GM12864 (cell line): ENCODE data around the gene PRKG1.

Source experiments
- DNase-seq: peaks from one replicate; pipeline ENCODE4 v3.0.0-alpha.2; 2011; ENCODE audit warnings: low read depth
- H3K4me3 ChIP-seq: 2 replicates; pipeline ENCODE4 v1.5.1; 2011; ENCODE audit warnings: mild to moderate bottlenecking, low read depth, low read length, control low read depth
- CTCF ChIP-seq: IDR thresholded peaks from 2 replicates; pipeline ENCODE4 v1.5.1; 2011; ENCODE audit warnings: low read depth, mild to moderate bottlenecking, moderate library complexity, low read length, control low read depth, inconsistent platforms; ENCODE audit errors: missing control alignments

Gene PRKG1

GRCh38 chr10:51485668-51486067 lies 411.4 kb downstream of the PRKG1 start:
- H3K4me3 ChIP-seq, result no peak overlapping the region
- no peak for TF ChIP-seq CTCF
- no peak for DNase-seq

- H3K4me3 ChIP-seq, result no peak overlapping the region
- DNase-seq, result no peak
- no peak for TF ChIP-seq CTCF
These were observed 413.3 kb downstream of the PRKG1 start for GRCh38 chr10:51487576-51487975.

DNA sequence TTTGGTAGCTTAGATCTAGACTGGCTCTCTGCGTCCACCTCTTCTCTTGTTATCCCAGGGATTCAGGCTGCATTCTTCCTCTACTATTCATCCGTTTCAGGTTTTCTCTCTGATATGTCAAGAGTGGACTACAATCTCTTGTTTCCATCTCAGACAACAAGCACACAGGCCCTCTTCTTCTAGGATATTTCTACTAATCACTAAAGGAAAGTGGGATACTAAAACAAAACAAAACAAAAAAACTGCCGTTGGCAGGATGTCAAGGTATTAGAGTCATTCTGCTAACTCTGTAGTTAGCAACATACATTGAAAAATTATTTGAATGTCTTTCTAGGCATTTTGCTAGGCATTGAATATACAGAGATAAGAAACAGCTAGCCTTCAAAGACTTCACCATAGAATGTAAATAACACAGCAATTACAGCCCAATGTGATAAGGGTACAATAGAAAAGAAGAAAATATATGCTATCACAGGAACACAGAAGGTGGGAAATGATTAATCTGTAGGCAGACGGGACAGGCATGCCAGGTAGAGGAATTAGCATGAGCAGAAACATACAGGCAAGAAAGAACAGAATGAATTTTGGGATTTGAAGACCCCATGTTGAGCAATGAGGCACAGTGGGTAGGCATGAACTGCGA lies 414.6 kb downstream of the PRKG1 start:
- DNase-seq, result no peak
- no peak for TF ChIP-seq CTCF
- H3K4me3 ChIP-seq, result no peak overlapping the region

DNA sequence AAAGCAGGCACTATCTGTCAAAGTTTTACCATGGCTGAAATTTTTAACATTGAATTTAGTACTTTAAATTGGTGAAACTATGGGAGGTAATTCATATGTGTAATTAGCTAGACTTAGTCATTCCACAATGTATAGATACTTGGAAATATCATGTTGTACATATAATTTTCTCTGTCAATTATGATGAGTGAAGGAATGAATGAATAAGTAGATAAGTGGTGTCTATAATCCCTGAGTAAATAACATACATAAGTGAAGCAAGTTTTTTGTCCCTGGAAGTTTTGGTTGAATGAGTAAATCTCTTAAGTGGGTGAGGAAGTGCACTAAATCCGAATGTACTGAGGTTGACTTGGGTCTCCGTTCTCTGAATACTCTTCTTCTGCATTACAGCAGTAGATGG lies 424.1 kb downstream of the PRKG1 start:
- no peak for TF ChIP-seq CTCF
- no peak for DNase-seq
- no peak overlapping the region for H3K4me3 ChIP-seq

DNA sequence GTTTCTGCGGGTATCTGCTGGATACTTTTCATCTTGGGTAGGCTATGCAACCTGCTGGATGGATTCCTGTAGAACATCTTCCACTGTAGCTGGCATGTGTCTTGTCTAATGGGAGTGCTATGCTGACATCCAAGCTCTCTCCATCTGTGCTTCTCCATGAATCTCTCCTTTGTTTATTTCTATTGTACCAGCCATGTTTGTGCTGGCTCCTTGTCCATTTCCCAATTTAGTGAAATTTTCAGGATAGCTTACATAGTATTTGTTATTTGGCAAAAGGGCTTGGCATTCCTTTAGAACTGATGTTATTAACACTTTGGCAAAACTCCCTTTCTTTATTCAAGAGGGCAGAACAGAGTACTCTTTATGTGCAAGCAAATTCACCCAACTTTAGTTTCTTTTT lies 427.1 kb downstream of the PRKG1 start:
- no peak for DNase-seq
- TF ChIP-seq CTCF, result no peak
- H3K4me3 ChIP-seq, result no peak overlapping the region

DNA sequence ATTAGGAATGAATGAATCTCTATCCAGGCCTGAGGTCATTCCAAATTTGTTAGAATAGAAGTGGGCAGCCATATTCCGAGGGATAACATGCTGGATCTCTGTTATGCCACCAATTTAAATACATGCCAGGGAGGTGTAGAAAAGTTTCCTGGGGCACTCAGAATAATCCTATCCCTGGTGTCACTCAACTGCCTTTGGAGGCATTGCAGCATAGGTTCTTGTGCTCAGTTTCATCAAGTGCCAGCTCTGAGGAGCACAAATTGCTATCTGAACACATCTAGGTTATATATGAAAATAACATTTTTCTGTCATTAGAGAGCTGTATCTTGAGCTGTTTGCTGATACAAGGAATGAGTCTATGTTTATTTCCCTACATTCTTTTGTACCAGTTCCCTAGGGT lies 427.8 kb downstream of the PRKG1 start:
- no peak overlapping the region for H3K4me3 ChIP-seq
- no peak for TF ChIP-seq CTCF
- DNase-seq, result no peak

DNA sequence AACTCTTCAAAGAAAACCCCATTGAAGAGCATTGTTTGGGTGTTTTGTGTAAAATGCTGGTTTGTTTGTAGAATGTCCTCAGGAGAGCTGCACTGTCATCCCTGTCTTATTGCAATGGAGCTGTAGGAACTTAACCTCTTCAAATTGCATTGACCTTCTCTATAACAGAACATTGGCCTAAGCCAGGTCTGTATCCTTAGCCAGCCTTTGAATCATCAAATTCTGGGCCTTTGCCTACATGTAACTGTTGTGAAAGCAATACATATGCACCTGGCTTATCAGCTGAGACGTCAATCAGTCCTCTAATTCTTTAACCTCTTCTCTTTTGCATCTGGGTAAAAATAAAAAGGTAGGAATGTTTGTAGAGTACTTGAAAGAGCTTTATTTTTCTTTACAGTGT lies 429.1 kb downstream of the PRKG1 start:
- no peak overlapping the region for H3K4me3 ChIP-seq
- no peak for DNase-seq
- no peak for TF ChIP-seq CTCF
